Fibroblast of skin of right biceps (primary cell): ENCODE measurements around the gene KLK10.

ENCODE experiments used
- DNase-seq: peaks from one replicate; pipeline ENCODE4 v3.0.0-alpha.2; 2013

KLK10 gene

DNA sequence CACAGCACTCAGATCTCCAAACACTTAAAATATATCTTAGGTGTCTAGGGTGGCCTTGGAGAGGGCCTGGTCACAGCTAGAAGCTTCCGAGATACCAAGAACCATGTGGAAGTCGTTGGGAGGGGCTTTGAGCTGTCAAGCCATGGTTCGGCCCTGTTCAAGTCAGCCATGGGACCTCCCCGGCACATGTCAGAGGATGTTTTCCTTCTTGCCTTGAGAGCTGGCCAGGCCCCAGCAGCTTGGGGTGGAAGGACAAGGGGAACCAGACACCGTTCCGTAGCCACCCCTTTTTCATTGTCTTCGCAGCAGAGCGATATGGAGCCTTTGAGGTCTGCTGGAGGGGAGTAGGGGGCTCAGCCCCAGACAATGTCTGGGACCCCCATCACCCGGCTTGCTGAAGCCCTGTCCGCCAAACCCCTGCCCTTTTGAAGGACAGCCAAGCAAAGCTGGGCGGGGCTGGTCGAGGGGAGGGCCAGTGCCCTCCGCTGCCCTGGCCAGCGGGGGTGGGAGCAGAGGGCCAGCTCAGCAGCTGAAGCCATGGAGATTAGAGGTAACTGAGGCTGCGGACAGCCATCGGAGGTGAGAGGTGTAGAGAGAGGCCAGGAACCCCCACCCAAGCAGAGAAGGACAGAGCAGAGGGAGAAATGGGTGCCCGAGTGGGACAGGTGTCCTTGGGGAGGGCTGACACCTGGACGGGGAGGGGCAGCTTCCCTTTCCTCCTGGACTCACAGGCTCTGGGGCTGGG, 6.5 kb upstream of the KLK10 start:
- no peak for DNase-seq

DNA sequence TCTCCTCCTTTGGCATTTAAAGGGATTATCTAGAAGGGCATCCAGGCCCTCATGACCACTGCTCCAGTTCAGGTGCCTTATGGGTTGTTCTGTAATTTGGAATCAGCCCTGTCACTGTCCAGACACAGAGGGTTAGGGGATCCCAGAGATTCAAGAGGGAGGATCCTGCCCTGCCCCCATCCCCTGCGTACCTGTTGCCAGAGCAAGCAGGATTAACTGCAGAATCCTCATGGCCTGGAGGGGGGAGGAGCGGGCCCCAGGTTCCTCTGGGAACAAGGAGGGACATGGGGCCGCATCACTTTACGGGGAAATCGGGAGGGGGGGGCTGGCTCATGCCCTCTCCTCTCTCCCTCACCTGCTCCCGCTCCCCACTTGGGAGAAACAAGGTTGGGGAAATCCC, 5.9 kb upstream of the KLK10 start:
- no peak for DNase-seq

DNA sequence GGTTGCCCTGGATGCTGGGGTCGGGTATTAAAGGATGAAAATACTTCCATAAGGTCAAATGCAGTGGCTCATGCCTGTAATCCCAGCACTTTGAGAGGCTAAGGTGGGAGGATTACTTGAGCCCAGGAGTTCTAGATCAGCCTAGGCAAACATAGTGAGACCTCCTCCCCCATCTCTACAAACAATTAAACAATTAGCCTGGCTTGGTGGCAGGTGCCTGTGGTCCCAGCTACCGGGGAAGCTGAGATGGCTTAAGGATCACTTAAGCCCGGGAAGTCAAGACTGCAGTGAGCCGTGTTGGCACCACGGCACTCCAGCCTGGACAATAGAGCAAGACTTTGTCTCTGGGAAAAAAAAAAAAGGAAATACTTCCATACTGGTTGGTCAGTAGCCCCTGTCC, 5.4 kb upstream of the KLK10 start:
- no peak for DNase-seq

DNA sequence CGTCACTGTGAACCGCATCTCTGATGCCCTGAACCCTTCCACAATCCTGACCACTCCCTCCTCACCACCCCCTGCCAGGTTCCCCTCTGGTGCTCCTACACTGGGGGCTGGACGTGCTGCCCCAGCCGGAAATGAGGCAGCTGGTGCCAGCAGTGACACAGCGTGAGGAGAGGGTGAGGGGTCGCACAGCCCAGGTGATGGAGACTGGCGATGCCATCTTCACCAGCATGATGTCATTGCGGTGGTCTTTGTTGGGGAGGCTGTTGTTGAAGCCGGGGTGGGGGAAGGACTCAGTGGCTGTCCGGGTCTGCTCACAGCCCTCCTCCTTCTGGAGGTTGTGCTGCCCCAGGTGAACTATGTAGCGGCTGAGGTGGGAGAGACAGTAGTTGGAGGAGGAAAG, 4.4 kb upstream of the KLK10 start:
- DNase-seq, result no peak

DNA sequence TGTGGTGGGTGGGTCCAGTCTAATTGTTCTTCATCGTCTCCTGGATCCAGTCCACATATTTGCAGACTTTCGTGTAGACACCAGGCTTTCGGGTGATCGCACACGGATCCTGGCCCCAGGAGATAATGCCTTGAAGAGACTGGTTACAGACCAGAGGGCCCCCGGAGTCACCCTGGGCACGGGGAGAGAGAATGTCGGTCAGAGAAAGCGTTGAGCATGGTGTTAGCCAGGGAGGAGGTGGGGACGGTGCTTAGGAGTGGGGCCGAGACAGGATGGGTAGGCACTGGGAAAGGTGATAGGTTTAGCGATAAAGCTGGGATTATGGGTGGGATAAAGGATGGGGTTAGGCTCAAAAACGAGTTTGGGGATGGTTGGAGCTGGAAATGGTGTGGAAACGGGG, 3.0 kb upstream of the KLK10 start:
- no peak for DNase-seq

DNA sequence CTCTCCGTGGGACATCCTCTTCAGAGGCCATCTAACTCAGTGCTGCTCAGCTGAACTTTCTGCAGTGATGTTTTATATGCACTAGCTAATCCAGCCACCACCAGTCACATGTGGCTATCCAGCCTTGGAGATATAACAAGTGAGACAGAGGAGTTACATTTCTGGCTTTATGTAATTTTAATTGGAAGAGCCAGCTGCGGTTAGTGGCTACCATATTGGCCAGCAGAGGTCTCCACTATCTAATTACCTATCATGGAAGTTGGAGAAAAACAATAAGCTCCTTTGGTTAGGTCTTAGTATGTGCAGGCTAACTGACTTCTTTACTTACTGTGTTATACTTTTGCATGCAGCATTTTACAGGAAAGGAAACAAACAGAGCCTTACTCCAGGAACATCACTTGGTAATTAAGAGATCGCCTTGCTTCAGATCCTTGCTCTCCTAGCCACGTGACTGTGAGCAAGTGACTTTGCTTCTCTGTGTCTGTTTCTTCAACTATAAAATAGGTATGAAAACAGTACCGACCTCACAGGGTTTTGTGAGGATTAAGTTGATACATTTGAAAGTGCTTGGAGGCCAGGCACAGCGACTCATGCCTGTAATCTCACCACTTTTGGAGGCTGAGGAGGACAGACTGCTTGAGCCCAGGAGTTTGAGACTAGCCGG, 1.6 kb upstream of the KLK10 start:
- DNase-seq, result peak; percentile 42

DNA sequence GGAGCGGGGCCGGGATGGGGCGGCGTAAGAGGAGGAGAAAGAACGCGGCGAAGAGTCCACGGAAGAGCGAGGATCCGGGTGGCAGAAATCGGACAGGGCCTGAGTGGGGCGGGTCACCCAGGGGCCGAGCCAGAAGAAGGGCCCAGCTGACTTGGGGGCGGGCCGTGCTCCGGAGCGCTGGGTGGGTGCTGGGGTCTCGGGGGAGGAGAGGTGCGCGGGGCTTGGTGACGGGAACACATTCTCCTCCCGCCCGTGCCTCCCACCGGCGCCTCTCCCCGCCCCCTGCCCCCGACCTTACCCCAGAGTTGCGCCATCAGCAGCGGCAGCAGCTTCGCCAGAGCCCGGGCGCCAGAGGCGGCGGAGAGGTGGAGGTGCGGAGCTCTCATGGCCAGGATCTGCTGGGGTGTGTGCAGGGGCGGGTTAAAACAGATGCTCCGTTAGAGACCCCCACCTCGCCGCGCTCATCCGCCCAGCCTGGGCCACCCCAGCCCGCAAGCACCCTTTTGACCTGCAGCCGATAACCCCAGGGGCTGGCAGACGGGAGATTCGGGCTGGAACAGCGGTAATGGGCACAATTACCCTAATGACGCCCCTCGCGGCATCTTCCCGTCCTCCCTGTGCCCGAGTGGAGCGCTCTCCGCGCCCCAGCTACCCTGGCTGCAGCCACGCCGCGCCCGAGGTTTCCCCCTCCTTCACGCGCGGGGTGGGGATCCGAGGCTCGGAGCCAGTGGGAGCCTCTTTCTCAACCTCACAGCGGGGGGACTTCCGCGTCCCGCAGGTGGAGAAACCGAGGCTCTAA, 565 bp downstream of the KLK10 start:
- DNase-seq, result no peak

DNA sequence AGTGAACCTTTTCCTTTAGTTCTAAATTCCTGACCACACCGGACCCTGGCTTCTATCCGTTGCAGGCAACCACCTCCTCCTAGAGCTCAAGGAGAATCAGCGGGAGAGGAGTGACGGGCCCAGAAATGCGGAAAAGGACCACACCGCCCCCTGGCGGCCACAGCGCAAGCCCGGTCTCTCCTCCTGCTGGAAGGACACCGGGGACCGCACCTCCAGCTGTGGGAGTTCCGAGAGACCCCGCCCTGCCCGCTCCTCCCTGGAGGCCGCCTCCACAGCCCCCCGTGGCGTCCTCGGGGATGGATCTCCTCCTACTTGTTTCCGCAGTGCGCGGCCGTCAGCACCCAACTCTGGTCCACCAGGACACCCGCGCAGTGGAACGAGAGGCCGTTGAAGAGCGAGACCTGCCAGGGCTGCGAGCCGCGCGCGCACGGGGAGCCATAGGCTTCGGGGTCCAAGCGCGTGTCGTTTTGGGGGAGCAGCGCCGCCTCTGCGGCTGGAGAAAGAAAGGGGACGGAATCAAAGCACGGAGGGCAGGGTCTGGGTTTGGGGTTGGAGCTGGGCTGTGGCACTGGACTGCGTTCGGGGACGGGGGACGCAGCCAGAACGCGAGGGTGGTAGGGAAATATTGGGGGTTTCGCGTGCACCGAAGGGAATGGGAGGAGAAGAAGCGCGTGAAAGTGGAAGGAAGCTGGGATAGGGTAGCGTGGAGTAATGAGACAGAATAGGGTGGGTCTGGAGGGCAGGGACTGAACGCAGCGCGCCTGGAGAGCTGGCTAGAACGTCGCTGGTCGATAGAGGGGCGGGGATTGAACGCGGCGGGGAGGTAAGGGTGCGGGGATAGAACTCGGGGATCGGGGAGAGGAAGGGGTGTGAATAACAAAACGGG, 2.5 kb downstream of the KLK10 start:
- peak; percentile 33 for DNase-seq

DNA sequence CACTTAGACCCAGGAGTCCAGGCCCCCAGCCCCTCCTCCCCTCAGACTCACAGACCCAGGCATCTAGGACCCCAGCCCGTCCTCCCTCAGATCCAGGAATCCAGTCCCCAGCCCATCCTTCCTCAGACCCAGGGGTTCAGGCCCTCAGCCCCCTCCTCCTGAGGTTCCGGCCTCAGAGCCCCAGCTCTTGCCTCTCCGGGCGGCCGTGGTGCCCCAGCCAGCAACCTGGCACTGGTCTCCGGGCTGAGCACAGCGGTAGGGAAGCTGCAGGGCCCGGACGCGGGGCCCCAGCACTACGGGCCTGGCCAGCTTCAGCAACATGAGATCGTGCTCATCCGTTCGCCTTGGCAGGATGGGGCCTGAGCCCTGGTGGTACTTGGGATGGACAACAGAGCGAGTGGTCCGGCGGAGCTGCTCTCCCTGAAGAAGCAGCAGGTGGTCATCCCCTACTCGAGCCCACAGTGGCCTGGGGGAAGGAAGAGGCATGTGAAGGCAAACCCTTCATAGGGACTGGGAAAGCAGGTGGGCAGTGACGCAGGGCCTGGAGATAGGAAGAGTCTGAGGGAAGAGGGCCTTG, 3.7 kb downstream of the KLK10 start:
- DNase-seq, result no peak

DNA sequence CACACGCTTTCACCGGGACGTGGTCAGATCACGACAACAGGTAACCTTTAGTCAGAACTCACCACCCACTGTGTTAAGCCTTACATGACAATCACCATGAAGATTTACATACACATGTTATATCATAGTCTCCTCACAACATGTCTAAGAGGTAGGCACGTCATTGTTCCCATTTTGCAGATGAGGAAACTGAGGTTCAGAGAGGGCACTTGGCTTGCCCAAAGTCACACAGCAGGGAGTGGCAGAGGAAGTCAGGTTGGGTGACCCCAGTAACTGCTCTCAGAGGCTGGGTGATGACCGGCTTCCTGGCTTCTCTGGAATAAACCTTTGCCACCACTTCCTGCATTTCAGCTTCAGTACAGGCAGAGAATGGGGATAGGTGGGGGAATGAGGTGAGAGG, 5.3 kb downstream of the KLK10 start:
- DNase-seq, result no peak

DNA sequence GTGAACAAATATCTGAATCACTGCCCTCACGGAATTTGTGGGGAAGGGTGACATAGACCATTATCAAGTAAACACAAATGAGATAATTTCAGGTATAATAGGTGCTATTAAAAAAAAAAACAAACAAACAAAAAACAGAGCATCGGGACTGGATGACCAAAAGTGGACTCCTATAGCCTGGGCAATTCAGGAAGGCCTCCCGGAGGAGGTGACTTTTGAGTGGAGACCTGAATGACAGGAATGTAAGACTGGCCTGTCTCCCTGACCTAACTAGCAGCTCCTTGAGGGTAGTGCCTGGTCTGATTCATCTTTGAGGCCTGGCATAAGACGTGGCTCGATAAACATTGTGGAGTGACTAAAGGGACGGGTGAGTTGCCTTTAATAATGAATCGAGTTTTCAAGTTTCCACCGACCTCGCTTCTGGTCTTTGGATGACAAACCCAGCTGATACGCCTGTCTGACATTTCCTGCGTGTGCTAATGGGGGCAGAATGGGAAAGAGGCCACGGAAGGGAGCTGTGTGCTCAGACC, 6.8 kb downstream of the KLK10 start:
- no peak for DNase-seq

DNA sequence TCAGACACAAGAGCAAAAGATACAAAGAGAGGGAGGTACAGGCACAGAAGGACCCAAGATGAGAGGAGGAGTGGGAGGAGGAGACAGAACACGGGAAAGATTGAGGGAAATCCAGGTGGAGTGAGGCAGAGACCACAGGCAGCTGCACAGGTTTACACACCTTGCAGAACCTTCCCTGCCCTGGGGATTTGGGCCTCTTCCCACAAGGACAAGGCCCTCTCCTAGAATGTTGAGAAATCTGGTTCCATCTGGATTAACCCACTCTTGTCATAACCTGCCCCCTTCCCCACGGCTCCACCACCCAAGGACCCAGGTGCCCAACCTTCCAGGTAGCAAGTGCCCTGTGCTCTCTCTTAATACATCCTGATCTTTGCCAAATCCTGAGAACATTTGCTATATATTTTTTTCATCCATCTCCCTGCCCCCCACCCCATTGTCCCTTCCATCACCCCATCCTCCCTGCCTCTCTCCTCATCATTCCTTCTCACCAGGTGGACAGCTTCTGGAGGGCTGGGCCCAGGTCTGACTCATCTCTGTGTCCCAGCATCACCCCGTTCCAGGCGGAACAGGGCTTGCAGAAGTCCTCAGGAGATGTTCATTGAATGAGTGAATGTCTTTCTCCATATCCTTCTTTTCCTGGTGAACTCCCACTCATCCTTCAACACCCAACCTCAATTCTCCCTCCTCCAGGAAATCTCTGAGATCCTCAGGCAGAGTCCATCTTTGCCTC, 9.3 kb downstream of the KLK10 start:
- DNase-seq, result no peak

DNA sequence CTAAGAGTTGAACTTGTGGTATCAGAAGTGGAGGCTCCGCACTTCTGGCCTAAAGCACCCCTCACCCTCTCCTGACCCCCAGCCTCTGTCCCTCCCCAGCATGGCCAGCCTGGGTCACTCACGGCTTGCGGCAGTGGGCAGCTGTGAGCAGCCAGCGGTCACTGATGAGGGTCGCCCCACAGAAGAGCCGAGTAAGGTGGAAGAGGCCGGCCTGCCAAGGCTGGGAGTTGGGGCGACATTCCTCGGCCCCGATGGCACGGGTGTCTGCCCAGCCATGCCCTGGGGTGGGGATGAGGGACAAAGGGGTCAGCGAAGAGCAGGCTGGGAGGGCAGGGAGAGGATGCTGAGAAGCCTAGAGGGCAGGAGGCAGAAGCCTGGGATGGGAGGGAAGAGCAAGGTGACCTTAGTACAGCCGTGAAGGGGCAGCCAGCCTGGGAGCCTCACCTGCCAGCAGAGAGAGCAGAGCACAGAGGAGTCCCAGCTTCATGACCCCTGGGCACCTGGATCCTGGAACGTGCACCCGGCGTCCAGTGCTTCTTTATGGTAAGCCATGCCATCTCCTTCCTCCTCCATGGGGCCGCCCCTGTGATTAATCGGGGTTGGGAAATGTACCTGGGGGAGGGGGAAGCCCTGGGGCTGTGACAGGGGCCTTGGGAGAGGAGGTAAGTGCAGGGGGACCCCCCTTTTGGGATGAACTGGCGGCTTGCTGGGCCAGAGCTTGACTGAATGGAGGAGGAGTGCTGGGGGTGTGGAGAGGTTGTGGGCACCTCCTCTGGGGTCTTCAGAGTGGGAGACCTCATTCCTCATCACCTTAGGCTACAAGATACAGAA, 10.2 kb downstream of the KLK10 start:
- no peak for DNase-seq

DNA sequence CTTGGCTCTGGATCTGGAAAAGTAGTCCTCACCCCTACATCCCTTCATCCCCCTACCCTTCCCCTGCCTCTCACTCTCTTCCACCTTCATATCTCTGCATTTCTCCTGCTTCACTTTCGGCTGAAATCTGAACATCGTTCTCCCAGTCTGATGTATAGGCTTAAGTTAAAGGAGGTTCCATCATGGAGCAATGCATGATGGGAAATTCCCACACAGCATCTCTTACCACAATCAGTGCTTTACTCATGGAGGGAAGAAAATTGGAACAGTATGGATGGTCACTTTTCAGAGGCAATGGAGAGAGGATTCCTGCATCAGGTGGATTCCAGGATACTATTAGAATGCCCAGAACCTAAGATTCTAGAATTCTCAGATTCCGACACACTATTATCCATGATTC, 12.0 kb downstream of the KLK10 start:
- no peak for DNase-seq

DNA sequence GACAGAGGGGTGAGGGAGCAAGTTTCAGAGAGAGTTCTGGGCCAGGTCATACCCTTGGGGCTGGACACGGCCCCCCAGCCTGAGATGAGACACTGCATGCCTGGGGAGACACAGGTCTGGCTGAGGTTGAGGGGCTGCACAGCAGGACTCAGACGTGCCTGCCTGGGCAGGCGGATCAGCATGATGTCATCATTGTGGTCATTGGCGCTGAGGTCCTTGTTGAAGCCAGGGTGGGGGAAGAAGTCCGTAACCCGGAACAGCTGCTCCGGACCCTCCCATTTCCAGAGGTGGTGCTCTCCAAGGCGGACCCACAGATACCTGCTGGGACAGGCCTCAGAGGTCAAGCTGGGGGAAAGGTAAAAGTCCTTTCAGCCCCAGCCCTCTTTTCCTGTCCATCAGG, 13.1 kb downstream of the KLK10 start:
- no peak for DNase-seq

DNA sequence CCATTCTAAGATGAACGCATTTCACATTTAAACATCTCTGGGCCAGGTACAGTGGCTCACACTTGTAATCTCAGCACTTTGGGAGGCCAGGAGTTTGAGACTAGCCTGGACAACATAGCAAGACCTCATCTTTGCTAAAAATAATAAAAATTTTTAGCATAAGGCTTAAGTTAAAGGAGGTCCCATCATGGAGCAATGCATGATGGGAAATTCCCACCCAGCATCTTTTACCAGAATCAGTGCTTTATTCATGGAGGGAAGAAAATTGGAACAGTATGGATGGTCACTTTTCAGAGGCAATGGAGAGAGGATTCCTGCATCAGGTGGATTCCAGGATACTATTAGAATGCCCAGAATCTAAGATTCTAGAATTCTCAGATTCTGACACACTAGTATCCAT, 14.3 kb downstream of the KLK10 start:
- DNase-seq, result no peak

DNA sequence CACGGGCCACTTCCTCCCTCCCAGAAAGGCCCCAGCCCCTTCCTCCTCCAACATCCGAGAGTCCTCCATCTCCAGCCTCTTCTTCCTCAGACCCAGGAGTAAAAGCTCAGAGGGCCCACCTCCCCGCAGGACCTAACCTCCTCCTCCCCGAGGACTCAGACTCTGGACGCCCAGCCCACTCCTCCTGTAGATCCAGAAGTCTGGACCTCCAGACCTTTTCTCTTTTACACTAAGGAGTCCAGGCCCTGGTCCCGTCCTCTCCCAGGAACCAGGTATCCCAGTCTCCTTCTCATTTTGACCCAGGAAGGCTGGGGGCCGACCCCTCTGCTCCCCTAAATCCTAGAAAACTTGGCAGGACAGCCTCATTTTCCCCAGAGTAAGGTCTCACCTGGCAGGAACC, 16.2 kb downstream of the KLK10 start:
- DNase-seq, result no peak

DNA sequence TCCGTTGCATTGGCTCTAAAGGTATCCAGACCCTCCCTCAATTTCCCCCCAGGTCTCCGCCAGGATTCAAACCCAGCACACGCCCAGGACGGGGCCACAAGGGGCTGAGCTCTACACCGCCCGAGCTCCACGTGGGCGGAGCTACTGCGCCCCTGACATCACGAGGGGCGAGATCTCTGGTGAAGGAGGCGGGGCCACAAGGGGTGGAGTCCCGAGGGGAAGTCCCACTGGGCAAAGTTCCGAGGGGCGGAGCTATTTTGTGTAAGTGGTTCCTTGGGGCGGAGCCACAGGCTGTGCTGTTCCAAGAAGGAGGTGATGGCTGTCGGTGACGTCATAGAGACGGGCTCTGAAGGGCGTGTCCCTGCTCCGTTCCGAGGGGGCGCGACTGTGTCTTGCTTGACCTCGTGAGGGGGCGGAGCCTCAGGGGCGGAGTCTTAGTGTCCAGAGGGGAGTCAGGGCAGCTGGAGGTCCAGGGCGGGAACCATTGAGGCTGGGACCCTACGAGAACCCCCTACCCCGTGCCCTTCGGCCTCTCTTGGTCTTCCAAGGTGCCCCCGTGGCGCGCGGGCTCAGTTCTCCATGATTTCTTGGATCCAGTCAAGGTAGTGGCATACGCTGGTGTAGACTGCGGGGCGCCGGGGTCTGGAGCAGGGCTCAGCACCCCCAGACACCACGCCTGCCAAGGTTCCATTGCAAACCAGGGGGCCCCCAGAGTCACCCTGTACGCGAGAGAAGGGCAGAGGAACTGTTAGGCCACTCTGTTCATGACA, 16.8 kb downstream of the KLK10 start:
- DNase-seq, result peak; percentile 2

DNA sequence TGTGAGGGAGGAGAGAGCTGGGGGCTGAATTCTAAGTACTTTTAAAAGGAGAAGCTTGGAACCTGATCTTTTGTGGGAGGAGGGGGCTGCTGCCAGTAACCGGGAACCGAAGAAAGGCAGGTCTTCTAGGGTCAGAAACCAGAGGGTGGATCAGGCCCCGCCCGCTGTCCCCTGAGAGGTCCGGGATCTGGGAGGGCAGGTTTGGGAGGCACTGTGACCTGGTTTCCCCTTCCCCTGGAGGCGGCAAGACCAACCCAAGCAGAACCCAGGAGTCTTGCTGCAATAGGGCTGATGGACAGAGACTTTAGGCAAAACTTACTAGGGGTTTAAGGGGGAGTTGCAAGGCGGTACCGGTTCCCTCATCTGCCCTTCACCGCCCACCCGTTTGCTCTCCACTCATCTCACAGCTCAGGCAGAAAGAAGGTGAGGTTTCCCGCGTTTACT, 17.4 kb downstream of the KLK10 start:
- DNase-seq, result no peak

DNA sequence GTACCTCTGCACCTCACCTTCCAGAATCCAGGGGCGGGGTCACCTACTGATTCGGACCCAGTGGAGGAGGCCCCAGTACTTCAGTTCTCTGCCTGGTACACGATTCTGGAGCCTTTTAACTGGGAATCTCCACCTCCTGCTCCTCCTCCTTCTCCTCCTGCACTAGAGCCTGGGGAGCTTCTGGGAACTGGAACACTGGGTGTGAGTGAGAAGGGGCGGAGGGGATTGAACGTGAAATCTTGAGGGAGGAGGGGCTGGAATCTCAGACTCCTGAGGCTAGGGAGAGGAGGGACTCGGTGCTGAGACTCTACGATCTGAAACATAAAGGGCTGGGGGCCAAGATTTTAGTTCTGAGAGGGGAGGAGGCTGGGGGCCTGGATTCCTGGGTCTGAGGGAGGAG, 18.0 kb downstream of the KLK10 start, which contains the start of gene KLK8:
TSS of gene KLK8 (minus strand) at position 90 of the 400 bp plus-strand sequence. CDS start 437 bp downstream, outside the sequence.
- no peak for DNase-seq
